GM12878 (cell line): ENCODE measurements around the gene PEX26. TPM values are rescaled to one million over a fixed set of nuclear protein-coding genes. Genes with fewer than 3 reads are reported as not detected.
A peak's percentile ranks its signal among the peaks of the same experiment; 100 is the strongest.

ENCODE experiments used
- ASH2L ChIP-seq: fragments of 300-600, 200-600 bp; sonication (generic); IDR thresholded peaks from 2 replicates; pipeline ENCODE4 v1.6.1; 2017; ENCODE audit warnings: low read depth, mild to moderate bottlenecking, borderline replicate concordance
- ATF3 ChIP-seq: IDR thresholded peaks from 2 replicates; pipeline ENCODE4 v1.6.1; 2011; ENCODE audit warnings: low read depth, mild to moderate bottlenecking, low read length, moderate library complexity, borderline replicate concordance; ENCODE audit errors: extremely low read depth
- ATF7 ChIP-seq: fragments of 450-650 bp; IDR thresholded peaks from 2 replicates; pipeline ENCODE4 v1.6.1; 2016; ENCODE audit warnings: low read depth, mild to moderate bottlenecking
- CHD4 ChIP-seq: fragments of 200-600 bp; sonication (generic); IDR thresholded peaks from 2 replicates; pipeline ENCODE4 v1.6.1; 2016; ENCODE audit warnings: mild to moderate bottlenecking
- DPF2 ChIP-seq: fragments of 450-650 bp; IDR thresholded peaks from 2 replicates; pipeline ENCODE4 v1.6.1; 2017; ENCODE audit warnings: mild to moderate bottlenecking
- IKZF1 ChIP-seq: fragments of 450-650 bp; conservative IDR thresholded peaks from 2 replicates; pipeline ENCODE4 v1.6.1; 2017; ENCODE audit warnings: antibody characterized with exemption, mild to moderate bottlenecking
- JUNB ChIP-seq: IDR thresholded peaks from 2 replicates; pipeline ENCODE4 v1.6.1; 2016; ENCODE audit warnings: antibody characterized with exemption, mild to moderate bottlenecking
- MTA3 ChIP-seq: IDR thresholded peaks from 2 replicates; pipeline ENCODE4 v1.6.1; 2012; ENCODE audit warnings: low read length, inconsistent platforms, borderline replicate concordance
- NKRF ChIP-seq: fragments of 450-650 bp; conservative IDR thresholded peaks from 2 replicates; pipeline ENCODE4 v1.6.1; 2017; ENCODE audit warnings: mild to moderate bottlenecking, moderate library complexity
- PAX5 ChIP-seq: IDR thresholded peaks from 2 replicates; pipeline ENCODE4 v1.6.1; 2011; ENCODE audit warnings: low read depth, low read length, borderline replicate concordance
- POU2F2 ChIP-seq: IDR thresholded peaks from 3 replicates; pipeline ENCODE4 v1.6.1; 2011; ENCODE audit warnings: low read depth, mild to moderate bottlenecking, low read length, borderline replicate concordance
- RAD51 ChIP-seq: fragments of 450-650 bp; IDR thresholded peaks from 2 replicates; pipeline ENCODE4 v1.6.1; 2016; ENCODE audit warnings: moderate library complexity, mild to moderate bottlenecking, inconsistent platforms
- RFX5 ChIP-seq: IDR thresholded peaks from 2 replicates; pipeline ENCODE4 v1.6.1; 2011; ENCODE audit warnings: low read depth, low read length, improper control_type of control experiment
- SIX5 ChIP-seq: IDR thresholded peaks from 2 replicates; pipeline ENCODE4 v1.6.1; 2011; ENCODE audit warnings: mild to moderate bottlenecking, low read depth, low read length, moderate library complexity; ENCODE audit not compliant: severe bottlenecking
- SMAD1 ChIP-seq: fragments of 450-650 bp; IDR thresholded peaks from 2 replicates; pipeline ENCODE4 v1.6.1; 2018; ENCODE audit warnings: mild to moderate bottlenecking, low read depth; ENCODE audit not compliant: partially characterized antibody
- SMARCA5 ChIP-seq: fragments of 450-650 bp; IDR thresholded peaks from 2 replicates; pipeline ENCODE4 v1.6.1; 2017; ENCODE audit warnings: mild to moderate bottlenecking
- STAT3 ChIP-seq: IDR thresholded peaks from 2 replicates; pipeline ENCODE4 v1.6.1; 2011; ENCODE audit warnings: low read depth, low read length, improper control_type of control experiment
- TBL1XR1 ChIP-seq: IDR thresholded peaks from 2 replicates; pipeline ENCODE4 v1.6.1; 2012; ENCODE audit warnings: low read depth, low read length, improper control_type of control experiment
- TCF7 ChIP-seq: IDR thresholded peaks from 2 replicates; pipeline ENCODE4 v1.6.1; 2014; ENCODE audit warnings: antibody characterized with exemption, borderline replicate concordance
- USF2 ChIP-seq: IDR thresholded peaks from 2 replicates; pipeline ENCODE4 v1.6.1; 2011; ENCODE audit warnings: low read depth, low read length, improper control_type of control experiment, borderline replicate concordance
- YBX1 ChIP-seq: fragments of 450-650 bp; IDR thresholded peaks from 2 replicates; pipeline ENCODE4 v1.6.1; 2016; ENCODE audit warnings: antibody characterized with exemption
- ZNF207 ChIP-seq: fragments of 450-650 bp; IDR thresholded peaks from 2 replicates; pipeline ENCODE4 v1.6.1; 2014; ENCODE audit warnings: antibody characterized with exemption, mild to moderate bottlenecking, borderline replicate concordance
- ZNF592 ChIP-seq: fragments of 450-650 bp; IDR thresholded peaks from 2 replicates; pipeline ENCODE4 v1.6.1; 2017; ENCODE audit warnings: mild to moderate bottlenecking, moderate library complexity
- polyA plus RNA-seq, 11 experiments: library from polyadenylated mRNA; depleted of rRNA in 4 of 11; unstranded in 6 of 11; stranded (reverse) in 5 of 11; fragments of >200 nt; fragmentation: Nextera tagmentation in 4 of 11; fragmentation: Illumina TruSeq in 1 of 11; extraction: Ambion mirVana in 4 of 11; extraction: Trizol in 1 of 11; gene quantifications; 1 replicate in 1 of 11; 2 replicates in 10 of 11; pipeline versions ENCODE4 v1.2.1 to v1.2.3, GENCODE V29; 2011 to 2016; ENCODE audit warnings: inconsistent platforms in 2 of 11, missing spikeins in 2 of 11, low read depth in 1 of 11
- total RNA-seq, 4 experiments: library from RNA; depleted of rRNA in 3 of 4; stranded (reverse); fragments of >200 nt in 3 of 4; fragmentation: Illumina TruSeq in 1 of 4; extraction: Trizol in 1 of 4; gene quantifications; 2 replicates each; pipeline versions ENCODE4 v1.2.1 to v1.2.3, GENCODE V29; 2013 to 2021
- TF ChIP-seq, protein P1 (sequence below): fragments of 450-650 bp; IDR thresholded peaks from 2 replicates; pipeline ENCODE4 v1.6.1; 2017; ENCODE audit warnings: borderline replicate concordance

The PEX26 gene
- total and polyA plus RNA-seq, 10 of the 15 experiments (the other 5 are each of a cell fraction or from before 2014, with no cell fraction given), result 0.79 to 50.8 (median 22.4) TPM

- TF ChIP-seq ZNF592, result no peak
- no peak; the same call in 1 of the 2 replicates for TF ChIP-seq IKZF1
- TF ChIP-seq YBX1, result no peak
- no peak for TF ChIP-seq STAT3
- TF ChIP-seq, protein P1, sequence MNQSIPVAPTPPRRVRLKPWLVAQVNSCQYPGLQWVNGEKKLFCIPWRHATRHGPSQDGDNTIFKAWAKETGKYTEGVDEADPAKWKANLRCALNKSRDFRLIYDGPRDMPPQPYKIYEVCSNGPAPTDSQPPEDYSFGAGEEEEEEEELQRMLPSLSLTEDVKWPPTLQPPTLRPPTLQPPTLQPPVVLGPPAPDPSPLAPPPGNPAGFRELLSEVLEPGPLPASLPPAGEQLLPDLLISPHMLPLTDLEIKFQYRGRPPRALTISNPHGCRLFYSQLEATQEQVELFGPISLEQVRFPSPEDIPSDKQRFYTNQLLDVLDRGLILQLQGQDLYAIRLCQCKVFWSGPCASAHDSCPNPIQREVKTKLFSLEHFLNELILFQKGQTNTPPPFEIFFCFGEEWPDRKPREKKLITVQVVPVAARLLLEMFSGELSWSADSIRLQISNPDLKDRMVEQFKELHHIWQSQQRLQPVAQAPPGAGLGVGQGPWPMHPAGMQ, result no peak
- TF ChIP-seq TCF7, result no peak
- TF ChIP-seq DPF2, result peak; percentile 27; the same call in 1 of the 2 replicates
- no peak for TF ChIP-seq PAX5
- no peak for TF ChIP-seq ATF3
- no peak for TF ChIP-seq MTA3
- no peak for TF ChIP-seq RAD51
- TF ChIP-seq JUNB, result peak; percentile 58
- peak; percentile 100 for TF ChIP-seq ATF7
- no peak for TF ChIP-seq CHD4
- TF ChIP-seq ZNF207, result no peak
- TF ChIP-seq ASH2L, result no peak
- TF ChIP-seq SIX5, result no peak
- no peak; the same call in 1 of the 2 replicates for TF ChIP-seq USF2
- no peak for TF ChIP-seq NKRF
- TF ChIP-seq SMAD1, result no peak
- no peak for TF ChIP-seq SMARCA5
- no peak for TF ChIP-seq TBL1XR1
- no peak for TF ChIP-seq RFX5
- TF ChIP-seq POU2F2, result 0 out of 3 replicates have a peak, but pooled peaks have one; percentile 22
These were observed 20.1 kb upstream of the PEX26 start (continued) for GRCh38 chr22:18057568-18058209.
